SK-N-SH treated with all-trans-retinoic acid at 6 μM for 48 hours (cell line): ENCODE results near the gene IL36RN.

Experiments
- ATAC-seq: fragments of 200-7000 bp; cut with Tn5 transposase; 3 replicates; pipeline ENCODE4 v1.9.1; 2020; ENCODE audit warnings: mild to moderate bottlenecking, moderate library complexity
- ARNTL ChIP-seq: fragments of 450-650 bp; formaldehyde crosslinking; IDR thresholded peaks from 2 replicates; pipeline ENCODE4 v1.5.0; 2020; ENCODE audit warnings: low read depth, mild to moderate bottlenecking, moderate library complexity, borderline replicate concordance
- CREB5 ChIP-seq: fragments of 250-450 bp; sonication (Bioruptor Pico); IDR thresholded peaks from 2 replicates; pipeline ENCODE4 v1.5.1; 2020; ENCODE audit warnings: low read depth, mild to moderate bottlenecking, moderate library complexity
- CSDC2 ChIP-seq: fragments of 250-450 bp; sonication (Bioruptor Pico); IDR thresholded peaks from 2 replicates; pipeline ENCODE4 v1.5.0; 2020; ENCODE audit warnings: mild to moderate bottlenecking, moderate library complexity
- CSRNP3 ChIP-seq: fragments of 250-450 bp; sonication (Bioruptor Pico); IDR thresholded peaks from 2 replicates; pipeline ENCODE4 v1.5.1; 2021; ENCODE audit warnings: mild to moderate bottlenecking, moderate library complexity
- ESRRG ChIP-seq: fragments of 250-450 bp; sonication (Bioruptor Pico); IDR thresholded peaks from 2 replicates; pipeline ENCODE4 v1.6.1; 2021; ENCODE audit warnings: mild to moderate bottlenecking
- GLIS3 ChIP-seq: fragments of 250-450 bp; sonication (Bioruptor Pico); IDR thresholded peaks from 2 replicates; pipeline ENCODE4 v1.5.0; 2020; ENCODE audit warnings: mild to moderate bottlenecking, moderate library complexity
- ISL1 ChIP-seq: fragments of 250-450 bp; sonication (Bioruptor Pico); IDR thresholded peaks from 2 replicates; pipeline ENCODE4 v2.1.2; 2022; ENCODE audit warnings: mild to moderate bottlenecking, moderate library complexity
- OSR1 ChIP-seq: fragments of 250-450 bp; sonication (Bioruptor Pico); IDR thresholded peaks from 2 replicates; pipeline ENCODE4 v1.8.0; 2022; ENCODE audit warnings: moderate library complexity, mild to moderate bottlenecking, inconsistent platforms
- PATZ1 ChIP-seq: fragments of 250-450 bp; sonication (Bioruptor Pico); IDR thresholded peaks from 2 replicates; pipeline ENCODE4 v1.8.0; 2020; ENCODE audit warnings: mild to moderate bottlenecking, moderate library complexity, borderline replicate concordance
- PPARA ChIP-seq: fragments of 250-450 bp; sonication (Bioruptor Pico); IDR thresholded peaks from 2 replicates; pipeline ENCODE4 v1.5.0; 2020; ENCODE audit warnings: mild to moderate bottlenecking, borderline replicate concordance
- RARB ChIP-seq: fragments of 250-450 bp; sonication (Bioruptor Pico); IDR thresholded peaks from 2 replicates; pipeline ENCODE4 v1.8.0; 2021; ENCODE audit warnings: mild to moderate bottlenecking, moderate library complexity
- SNAI2 ChIP-seq: fragments of 250-450 bp; sonication (Bioruptor Pico); IDR thresholded peaks from 2 replicates; pipeline ENCODE4 v1.5.0; 2020; ENCODE audit warnings: mild to moderate bottlenecking, moderate library complexity
- TCF4 ChIP-seq: fragments of 250-450 bp; sonication (Bioruptor Pico); IDR thresholded peaks from 2 replicates; pipeline ENCODE4 v1.8.0; 2021; ENCODE audit warnings: mild to moderate bottlenecking, moderate library complexity, borderline replicate concordance
- TOX ChIP-seq: fragments of 250-450 bp; sonication (Bioruptor Pico); IDR thresholded peaks from 2 replicates; pipeline ENCODE4 v1.8.0; 2021; ENCODE audit warnings: mild to moderate bottlenecking, moderate library complexity, borderline replicate concordance
- TSHZ2 ChIP-seq: fragments of 250-450 bp; sonication (Bioruptor Pico); IDR thresholded peaks from 2 replicates; pipeline ENCODE4 v1.5.0; 2020; ENCODE audit warnings: mild to moderate bottlenecking, moderate library complexity
- ZFP3 ChIP-seq: fragments of 250-450 bp; sonication (Bioruptor Pico); IDR thresholded peaks from 2 replicates; pipeline ENCODE4 v1.5.0; 2020; ENCODE audit warnings: mild to moderate bottlenecking, moderate library complexity
- ZFP30 ChIP-seq: fragments of 450-650 bp; formaldehyde crosslinking; IDR thresholded peaks from 2 replicates; pipeline ENCODE4 v1.5.0; 2022; ENCODE audit warnings: mild to moderate bottlenecking, moderate library complexity
- ZNF565 ChIP-seq: fragments of 450-650 bp; formaldehyde crosslinking; conservative IDR thresholded peaks from 2 replicates; pipeline ENCODE4 v1.5.0; 2020; ENCODE audit warnings: low read depth, mild to moderate bottlenecking, moderate library complexity
- ZNF70 ChIP-seq: fragments of 450-650 bp; formaldehyde crosslinking; IDR thresholded peaks from 2 replicates; pipeline ENCODE4 v1.5.0; 2020; ENCODE audit warnings: mild to moderate bottlenecking, moderate library complexity
- ZNF8 ChIP-seq: fragments of 450-650 bp; formaldehyde crosslinking; IDR thresholded peaks from 2 replicates; pipeline ENCODE4 v1.5.0; 2020; ENCODE audit warnings: mild to moderate bottlenecking, moderate library complexity

IL36RN gene

GRCh38 chr2:113105047-113105785, 46.2 kb downstream of the IL36RN start:
- TF ChIP-seq PATZ1 (CRISPR knock-in tag), result no peak
- no peak for TF ChIP-seq GLIS3 (CRISPR knock-in tag)
- TF ChIP-seq CSRNP3, result no peak
- no peak for TF ChIP-seq TOX
- no peak for TF ChIP-seq OSR1 (CRISPR knock-in tag)
- TF ChIP-seq ISL1 (CRISPR knock-in tag), result no peak
- TF ChIP-seq SNAI2 (CRISPR knock-in tag), result no peak

GRCh38 chr2:113111121-113111520, 52.1 kb downstream of the IL36RN start:
- ATAC-seq, result no peak
- TF ChIP-seq PATZ1 (CRISPR knock-in tag), result no peak
- no peak for TF ChIP-seq GLIS3 (CRISPR knock-in tag)
- no peak for TF ChIP-seq ZFP3
- TF ChIP-seq ZNF565 (CRISPR knock-in tag), result no peak
- TF ChIP-seq CSRNP3, result no peak
- TF ChIP-seq TSHZ2 (CRISPR knock-in tag), result no peak
- TF ChIP-seq ZNF8 (CRISPR knock-in tag), result no peak
- TF ChIP-seq ZFP30 (CRISPR knock-in tag), result no peak
- TF ChIP-seq CREB5 (CRISPR knock-in tag), result no peak
- no peak for TF ChIP-seq OSR1 (CRISPR knock-in tag)
- no peak for TF ChIP-seq PPARA (CRISPR knock-in tag)
- no peak for TF ChIP-seq SNAI2 (CRISPR knock-in tag)
- TF ChIP-seq ESRRG, result no peak
- TF ChIP-seq ARNTL (CRISPR knock-in tag), result no peak
- TF ChIP-seq TOX, result no peak
- TF ChIP-seq CSDC2 (CRISPR knock-in tag), result no peak
- TF ChIP-seq TCF4 (CRISPR knock-in tag), result no peak
- no peak for TF ChIP-seq ISL1 (CRISPR knock-in tag)
- no peak for TF ChIP-seq RARB (CRISPR knock-in tag)
- TF ChIP-seq ZNF70, result no peak
- TF ChIP-seq, all 23 proteins: peak for 0

More at GRCh38 chr2:113105047-113105785, 46.2 kb downstream of the IL36RN start:
- no peak for ATAC-seq
